KG1 (cell line): Measurements from ENCODE around the gene PKD2L1.
"Not testable (repeated sequence)": the region's sequence is repeated elsewhere in the genome, so short reads cannot be mapped to it uniquely, and the experiment has no call there.

Experiments used
- DNase-seq: peaks from one replicate; lab custom pipeline; 2025; lab: John Stamatoyannopoulos, UW

The PKD2L1 gene

GRCh38 chr10:100333661-100334440 lies 3.8 kb upstream of the PKD2L1 start:
- DNase-seq, result no peak

GRCh38 chr10:100333106-100333505 lies 3.1 kb upstream of the PKD2L1 start:
- no peak for DNase-seq

GRCh38 chr10:100328198-100328597 lies 1.8 kb downstream of the PKD2L1 start:
- DNase-seq, result no peak

GRCh38 chr10:100327718-100328009 lies 2.4 kb downstream of the PKD2L1 start:
- DNase-seq, result no peak

GRCh38 chr10:100327007-100327717 lies 2.9 kb downstream of the PKD2L1 start:
- peak; percentile 55 for DNase-seq

GRCh38 chr10:100325158-100325557 lies 4.9 kb downstream of the PKD2L1 start:
- DNase-seq, result no peak

- no peak for DNase-seq
These were observed 10.2 kb downstream of the PKD2L1 start for GRCh38 chr10:100319707-100320402.

- no peak for DNase-seq
These were observed 11.8 kb downstream of the PKD2L1 start for GRCh38 chr10:100318207-100318606.

GRCh38 chr10:100315615-100316014 lies 14.4 kb downstream of the PKD2L1 start:
- DNase-seq, result no peak

GRCh38 chr10:100311298-100311697 lies 18.7 kb downstream of the PKD2L1 start:
- DNase-seq, result no peak

GRCh38 chr10:100307684-100308083 lies 22.3 kb downstream of the PKD2L1 start:
- no peak for DNase-seq

- DNase-seq, result no peak
These were observed 23.2 kb downstream of the PKD2L1 start for GRCh38 chr10:100306861-100307260.

- DNase-seq, result no peak
These were observed 25.6 kb downstream of the PKD2L1 start for GRCh38 chr10:100304414-100304813.

- peak; percentile 3 for DNase-seq
These were observed 26.2 kb downstream of the PKD2L1 start for GRCh38 chr10:100303724-100304319.

- DNase-seq, result not testable (repeated sequence)
These were observed 28.9 kb downstream of the PKD2L1 start for GRCh38 chr10:100301123-100301522.

GRCh38 chr10:100297242-100297641 lies 32.8 kb downstream of the PKD2L1 start:
- no peak for DNase-seq

GRCh38 chr10:100293066-100293465 lies 37.0 kb downstream of the PKD2L1 start:
- DNase-seq, result no peak

GRCh38 chr10:100292300-100292699 lies 37.7 kb downstream of the PKD2L1 start:
- DNase-seq, result not testable (repeated sequence)

GRCh38 chr10:100291356-100291755 lies 38.7 kb downstream of the PKD2L1 start:
- DNase-seq, result no peak

- no peak for DNase-seq
These were observed 40.4 kb downstream of the PKD2L1 start for GRCh38 chr10:100289641-100290040.

GRCh38 chr10:100288196-100288595 lies 41.8 kb downstream of the PKD2L1 start:
- DNase-seq, result no peak

GRCh38 chr10:100287756-100288155 lies 42.3 kb downstream of the PKD2L1 start:
- no peak for DNase-seq
